K562 (cell line): Measurements from ENCODE around the gene PCSK5. TPM values are rescaled to one million over a fixed set of nuclear protein-coding genes. Genes with fewer than 3 reads are reported as not detected.

Source experiments
- ATAC-seq: fragments of 200-7000 bp; cut with Tn5 transposase; 3 replicates; pipeline ENCODE4 v1.9.1; 2020; ENCODE audit warnings: moderate library complexity
- BruUV-seq: library from RNA; stranded (reverse); fragments of 400-500 nt; replicated peaks from 2 replicates; lab custom pipeline; 2021; lab: Mats Ljungman, UMichigan
- CTCF ChIA-PET: fragments of 300-600 bp; formaldehyde crosslinking; extraction: SDS; loops from one replicate; lab custom pipeline; 2021; ENCODE audit warnings: low intra/inter-chr PET ratio; lab: Yijun Ruan, JAX
- POLR2A ChIA-PET: fragments of 300-600, 350-650 bp; sonication (Branson Sonifier 250); formaldehyde crosslinking; extraction: SDS; loops from one replicate; lab custom pipeline; 2021; ENCODE audit warnings: antibody characterized with exemption, inconsistent platforms; lab: Yijun Ruan, JAX
- DNase-seq, 4 experiments: peaks; one replicate each; pipeline versions ENCODE4 v3.0.0 to v3.0.0-alpha.2; 2011 to 2018; ENCODE audit warnings: low spot score in 3 of 4, mixed read lengths in 3 of 4; ENCODE audit errors: extremely low read depth in 1 of 4
- FAIRE-seq: peaks from 2 replicates; lab custom pipeline; 2011; peaks lifted over from hg19 to GRCh38; lab: Jason Lieb, UNC
- H2AFZ ChIP-seq: 2 replicates; pipeline ENCODE4 v1.6.0; 2011; ENCODE audit warnings: low read depth, low read length, control low read depth, inconsistent platforms
- H3K27ac ChIP-seq: fragments of 200-600 bp; 3 replicates; pipeline ENCODE4 v1.8.0; 2011; ENCODE audit warnings: low read depth, mild to moderate bottlenecking, control low read depth, inconsistent platforms, low read length, moderate library complexity, mixed read lengths; ENCODE audit errors: extremely low read depth
- H3K27me3 ChIP-seq, 2 experiments: fragments of 300-600 bp in 1 of 2; 2 replicates in 1 of 2; 3 replicates in 1 of 2; pipeline versions ENCODE4 v1.6.0 to v1.8.0; 2011; ENCODE audit warnings: inconsistent platforms in 2 of 2, low read length in 2 of 2, mild to moderate bottlenecking in 1 of 2, mixed read lengths in 1 of 2, moderate library complexity in 1 of 2; ENCODE audit not compliant: control insufficient read depth in 2 of 2, insufficient read depth in 2 of 2
- H3K36me3 ChIP-seq: fragments of 300-600 bp; 3 replicates; pipeline ENCODE4 v1.8.0; 2011; ENCODE audit warnings: mild to moderate bottlenecking, low read length, inconsistent platforms; ENCODE audit not compliant: control insufficient read depth, insufficient read depth
- H3K4me1 ChIP-seq, 2 experiments: fragments of 200-600 bp in 1 of 2; replicated peaks in 1 of 2; 2 replicates in 1 of 2; 3 replicates in 1 of 2; pipeline versions ENCODE4 v1.5.1 to v1.8.0; 2011; ENCODE audit warnings: inconsistent platforms in 2 of 2, low read length in 2 of 2, mild to moderate bottlenecking in 1 of 2, mixed read lengths in 1 of 2, moderate library complexity in 1 of 2; ENCODE audit not compliant: control insufficient read depth in 2 of 2, insufficient read depth in 2 of 2
- H3K4me2 ChIP-seq: 2 replicates; pipeline ENCODE4 v1.6.1; 2011; ENCODE audit warnings: low read length, control low read depth, inconsistent platforms, mixed read lengths; ENCODE audit not compliant: insufficient read depth
- H3K4me3 ChIP-seq: fragments of 200-600 bp; sonication (generic), shearing (Covaris generic); 2 replicates; pipeline ENCODE4 v1.5.1; 2016; ENCODE audit warnings: control low read depth, inconsistent platforms
- H3K79me2 ChIP-seq: fragments of 200-600 bp; 3 replicates; pipeline ENCODE4 v1.8.0; 2011; ENCODE audit warnings: low read length, inconsistent platforms; ENCODE audit not compliant: control insufficient read depth, insufficient read depth
- H3K9ac ChIP-seq, 2 experiments: 2 replicates each; pipeline versions ENCODE4 v1.6.0 to v1.6.1; 2011; ENCODE audit warnings: low read depth in 2 of 2, low read length in 2 of 2, control low read depth in 1 of 2, inconsistent platforms in 1 of 2, mild to moderate bottlenecking in 1 of 2, mixed read lengths in 1 of 2; ENCODE audit not compliant: insufficient read depth in 1 of 2
- H3K9me1 ChIP-seq: one replicate; pipeline ENCODE4 v1.6.0; 2011; ENCODE audit warnings: inconsistent platforms, mild to moderate bottlenecking, low read length, moderate library complexity; ENCODE audit not compliant: control insufficient read depth, insufficient read depth
- H3K9me3 ChIP-seq: replicated peaks from 2 replicates; pipeline ENCODE4 v1.5.1; 2011; ENCODE audit warnings: low read depth, low read length, inconsistent platforms; ENCODE audit not compliant: control insufficient read depth, insufficient read depth
- H4K20me1 ChIP-seq: replicated peaks from 2 replicates; pipeline ENCODE4 v1.6.1; 2011; ENCODE audit warnings: low read length, inconsistent platforms, mixed read lengths; ENCODE audit not compliant: control insufficient read depth, insufficient read depth
- BACH1 ChIP-seq: fragments of 200-800 bp; sonication (Bioruptor generic); IDR thresholded peaks from 2 replicates; pipeline ENCODE4 v1.6.1; 2016; ENCODE audit warnings: missing genetic modification characterization, missing compliant biosample characterization
- CBFA2T2 ChIP-seq: fragments of 450-650 bp; conservative IDR thresholded peaks from 2 replicates; pipeline ENCODE4 v1.6.1; 2017; ENCODE audit warnings: mild to moderate bottlenecking
- HMGN3 ChIP-seq: IDR thresholded peaks from 2 replicates; pipeline ENCODE4 v1.6.1; 2011; ENCODE audit warnings: borderline replicate concordance, low read depth, mild to moderate bottlenecking, mixed read lengths, low read length; ENCODE audit not compliant: insufficient read length; ENCODE audit errors: extremely low read depth
- IFI16 ChIP-seq: fragments of 250-450 bp; sonication (Bioruptor Pico); IDR thresholded peaks from 2 replicates; pipeline ENCODE4 v2.1.2; 2022; ENCODE audit warnings: mild to moderate bottlenecking, inconsistent platforms
- IRF9 ChIP-seq: fragments of 450-650 bp; IDR thresholded peaks from 2 replicates; pipeline ENCODE4 v1.6.1; 2016; ENCODE audit warnings: missing biosample characterization, missing genetic modification characterization
- NCOA6 ChIP-seq: fragments of 450-650 bp; IDR thresholded peaks from 2 replicates; pipeline ENCODE4 v1.6.1; 2017; ENCODE audit warnings: mild to moderate bottlenecking
- SMARCC2 ChIP-seq: fragments of 450-650 bp; IDR thresholded peaks from 2 replicates; pipeline ENCODE4 v1.6.1; 2017; ENCODE audit warnings: antibody characterized with exemption, moderate library complexity, mild to moderate bottlenecking, low read depth
- TEAD2 ChIP-seq: fragments of 450-650 bp; IDR thresholded peaks from 2 replicates; pipeline ENCODE4 v1.6.1; 2016; ENCODE audit warnings: missing genetic modification characterization, control low read depth, missing compliant biosample characterization
- ZKSCAN1 ChIP-seq: fragments of 150-350 bp; IDR thresholded peaks from 2 replicates; pipeline ENCODE4 v1.6.1; 2016; ENCODE audit warnings: low read depth, low read length
- ZNF124 ChIP-seq: sonication (generic); formaldehyde crosslinking; IDR thresholded peaks from 2 replicates; pipeline ENCODE4 v1.8.1; 2022; ENCODE audit warnings: missing genetic modification reagents
- WGBS: fragments of 100-300 bp; shearing (Covaris generic); methylation state at CpG from one replicate; pipeline ENCODE4 v1.1.6; 2016; ENCODE audit warnings: low coverage, mixed read lengths; ENCODE audit not compliant: insufficient coverage; ENCODE audit errors: missing lambda C conversion rate; 5-methylcytosine and 5-hydroxymethylcytosine counted together
- in situ Hi-C: fragments of 300-500 bp; cut with MboI; formaldehyde crosslinking; loops from 4 replicates; pipeline ENCODE4 v1.15.0; 2018; ENCODE audit warnings: inconsistent platforms, mixed read lengths
- intact Hi-C: fragments of 100-400 bp; cut with micrococcal nuclease; formaldehyde crosslinking; loops from 2 replicates; pipeline ENCODE4 v1.14.2; 2022
- polyA plus RNA-seq, 8 experiments: library from polyadenylated mRNA; depleted of rRNA in 4 of 8; stranded (reverse) in 5 of 8; unstranded in 3 of 8; fragments of >200 nt; fragmentation: Nextera tagmentation in 2 of 8; fragmentation: Illumina TruSeq in 1 of 8; extraction: Ambion mirVana in 2 of 8; extraction: Trizol in 1 of 8; gene quantifications; 2 replicates each; pipeline versions ENCODE4 v1.2.1 to v1.2.3, GENCODE V29; 2011 to 2014; ENCODE audit warnings: inconsistent platforms in 1 of 8, missing spikeins in 1 of 8
- total RNA-seq, 7 experiments: library from RNA; depleted of rRNA in 6 of 7; stranded (reverse); fragments of >200 nt in 6 of 7; fragmentation: Illumina TruSeq in 2 of 7; extraction: Trizol in 2 of 7; gene quantifications; 2 replicates each; pipeline versions ENCODE4 v1.2.1 to v1.2.3, GENCODE V29; 2011 to 2021; ENCODE audit warnings: low replicate concordance in 1 of 7

The PCSK5 gene
- total and polyA plus RNA-seq, 9 of the 15 experiments (the other 6 are each of a cell fraction or from before 2014, with no cell fraction given), result not detected

GRCh38 chr9:76004526-76004925 is 114.1 kb downstream of the PCSK5 start:
- POLR2A ChIA-PET, result interaction anchor here (0.6 kb wide), 1 partner anchor 432 kb away, joined by 5 read pairs; no protein-coding TSS in a partner anchor
- no peak for ATAC-seq
- CTCF ChIA-PET, result no interaction called here

More at GRCh38 chr9:76004526-76004925, 114.1 kb downstream of the PCSK5 start:
- Histone ChIP-seq H3K36me3 (no peaks in the 10 kb centered on the region), H3K9ac (no peak overlapping the region), H4K20me1 (no peaks in the 10 kb centered on the region), H3K4me1 (no peaks in the 10 kb centered on the region), H3K9me1 (no peaks in the 10 kb centered on the region), H3K79me2 (no peaks in the 10 kb centered on the region), H3K27ac (no peak overlapping the region), H3K4me3 (no peak overlapping the region), H3K27me3 (no peaks in the 10 kb centered on the region), H3K4me2 (no peak overlapping the region), H3K9me3 (no peaks in the 10 kb centered on the region), H2AFZ (no peak overlapping the region)
- no peak for DNase-seq
- BruUV-seq, result no TSS peak
- TF ChIP-seq HMGN3, result no peak
- no peak for TF ChIP-seq IRF9 (tag)
- no peak for TF ChIP-seq BACH1 (tag)
- no peak for TF ChIP-seq NCOA6
- TF ChIP-seq IFI16 (CRISPR knock-in tag), result no peak
- TF ChIP-seq ZNF124 (CRISPR knock-in tag), result no peak
- no peak for TF ChIP-seq TEAD2 (tag)
- TF ChIP-seq SMARCC2, result no peak
- no peak for TF ChIP-seq CBFA2T2
- TF ChIP-seq ZKSCAN1, result no peak
- FAIRE-seq, result no peak
- in situ Hi-C loops (no loop called here), intact Hi-C loops (no loop called here)
- 0% methylated on average over 1 of the region's 1 CpG for WGBS
